Occipital lobe (tissue), 2 donors: Measurements from ENCODE around the gene CNTNAP2. TPM values are rescaled to one million over a fixed set of nuclear protein-coding genes. Genes with fewer than 3 reads are reported as not detected.

Source experiments
- DNase-seq: peaks from one replicate; lab custom pipeline; 2025; lab: John Stamatoyannopoulos, UW
- total RNA-seq: library from RNA; depleted of rRNA; stranded (reverse); fragments of >200 nt; gene quantifications from one replicate; pipeline ENCODE4 v1.2.3, GENCODE V29; 2014

The CNTNAP2 gene
- total RNA-seq, 1 donor from 2014 or later = 37.3 TPM

DNA sequence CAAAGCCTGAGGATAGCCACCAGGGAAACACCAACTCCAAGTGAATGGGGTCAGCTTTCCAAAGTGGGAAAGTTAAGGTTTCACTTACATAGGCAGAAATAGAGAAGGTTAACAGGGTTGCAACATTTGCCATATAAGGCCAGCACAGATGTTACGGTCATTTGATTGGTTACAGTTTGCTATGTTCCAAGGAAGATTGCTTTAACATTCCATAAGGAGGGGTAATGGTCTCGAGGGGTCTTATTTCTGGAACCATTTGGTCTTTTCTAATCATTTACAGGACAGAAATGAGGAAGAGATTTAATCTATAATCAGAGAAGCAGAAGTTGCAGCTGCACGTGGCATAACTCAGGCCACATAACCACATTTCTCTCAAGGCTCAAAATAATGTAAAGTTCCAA lies 1794.6 kb downstream of the CNTNAP2 start:
- no peak for DNase-seq

- no peak for DNase-seq
These were observed 1795.7 kb downstream of the CNTNAP2 start for GRCh38 chr7:147912291-147912690.

DNA sequence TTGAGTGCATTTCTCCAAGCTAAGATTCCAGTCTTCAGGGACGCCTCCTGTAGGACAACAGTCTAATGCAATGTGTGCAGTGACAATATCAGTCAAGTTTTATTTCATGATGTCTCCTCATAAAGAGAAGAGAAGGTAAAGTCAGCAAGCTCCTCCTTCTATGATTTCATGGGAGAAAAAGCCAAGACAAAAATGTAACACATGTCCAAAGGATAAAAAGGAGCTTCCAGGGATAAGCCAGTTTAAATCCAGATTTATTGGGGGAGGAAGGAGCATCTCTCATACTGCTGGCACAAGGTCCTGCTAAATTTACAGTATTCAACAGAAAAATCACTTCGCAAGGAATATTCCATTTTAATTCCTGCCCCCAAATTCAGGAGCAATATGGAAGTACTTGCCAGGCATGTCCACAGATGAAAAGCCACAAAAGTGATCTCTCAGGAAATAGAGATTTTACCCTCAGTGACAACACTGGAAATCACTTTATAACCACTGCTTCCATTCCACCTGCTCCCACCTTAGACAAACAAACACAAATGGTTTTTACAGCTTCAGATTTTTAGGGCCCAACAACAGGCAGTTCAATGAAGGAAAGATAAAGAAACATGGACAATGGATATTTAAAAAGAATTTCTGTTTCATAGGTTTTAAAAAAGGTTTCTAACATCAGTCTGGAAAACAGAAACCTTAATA lies 1796.5 kb downstream of the CNTNAP2 start:
- DNase-seq = no peak

- DNase-seq = no peak
These were observed 1799.2 kb downstream of the CNTNAP2 start for GRCh38 chr7:147915781-147916180.

DNA sequence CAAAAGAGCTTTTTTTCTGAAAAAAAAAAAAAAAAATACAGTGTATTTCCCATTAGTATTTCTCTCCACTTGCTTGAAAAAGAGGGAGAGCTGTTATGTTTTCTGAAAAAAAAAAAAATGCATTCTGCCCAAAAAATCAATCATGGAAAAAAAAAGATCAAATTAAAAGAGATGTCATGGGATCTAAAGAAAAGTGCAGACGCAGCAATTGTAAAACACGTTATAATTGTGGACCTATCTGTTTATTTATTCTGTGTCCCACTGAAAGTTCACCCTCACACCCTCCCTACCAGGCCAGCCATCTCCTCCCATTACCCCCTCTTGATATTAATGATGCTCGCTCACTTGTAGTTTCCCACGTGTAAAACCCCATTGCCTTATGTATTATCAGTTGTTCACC lies 1800.0 kb downstream of the CNTNAP2 start:
- DNase-seq = no peak

DNA sequence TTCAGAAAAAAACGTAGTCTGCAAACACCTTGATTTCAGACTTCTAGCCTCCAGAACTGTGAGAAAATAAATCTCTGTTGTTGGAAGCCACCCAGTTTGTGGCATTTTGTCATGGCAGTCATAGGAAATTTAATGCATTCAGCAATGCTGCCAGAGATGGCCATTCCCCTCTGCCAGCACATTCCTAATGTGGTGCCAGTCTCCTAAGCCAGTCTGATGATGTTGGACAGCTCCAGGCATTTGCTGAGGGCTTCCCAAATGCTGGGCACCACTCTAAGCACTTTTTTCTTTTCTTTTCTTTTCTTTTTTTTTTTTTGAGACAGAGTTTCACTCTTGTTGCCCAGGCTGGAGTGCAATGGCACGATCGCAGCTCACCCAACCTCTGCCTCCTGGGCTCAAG lies 1807.2 kb downstream of the CNTNAP2 start:
- no peak for DNase-seq

DNA sequence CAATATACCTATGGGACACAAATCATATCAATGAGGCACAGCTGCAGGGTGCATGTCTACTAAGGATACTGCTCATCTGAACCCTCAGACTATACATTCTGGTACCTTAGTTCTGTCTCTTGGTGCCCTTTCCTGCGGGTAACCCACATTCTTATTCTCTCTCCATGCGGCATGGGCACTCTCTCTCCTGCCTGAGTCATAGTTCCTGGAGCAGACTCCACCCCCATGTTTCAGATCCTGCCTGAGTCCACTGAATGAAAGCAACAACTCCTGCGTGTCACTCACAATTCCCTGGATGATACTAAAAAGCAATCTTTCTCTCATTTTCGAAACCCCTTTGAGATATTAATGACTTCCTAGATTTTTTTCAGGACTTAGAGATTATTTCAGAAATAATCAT lies 1820.8 kb downstream of the CNTNAP2 start:
- no peak for DNase-seq

DNA sequence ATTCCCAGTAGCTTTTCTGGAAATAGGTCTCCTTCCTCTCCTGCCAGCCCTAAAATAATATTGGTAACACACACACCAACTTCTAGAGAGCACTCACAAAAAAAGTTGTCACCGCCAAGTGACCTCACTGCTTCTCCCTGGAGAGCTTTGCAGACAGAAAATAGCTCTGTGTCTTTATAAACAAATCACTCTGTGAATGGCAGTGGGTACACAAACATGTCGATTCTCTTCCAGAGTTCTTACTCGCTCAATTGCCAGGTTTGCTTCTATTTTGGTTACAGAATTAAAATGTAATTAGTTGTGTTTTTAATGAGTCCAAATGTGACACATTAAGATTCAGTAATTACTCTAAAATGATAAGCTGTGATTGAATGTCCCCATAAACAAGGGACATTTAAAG lies 1824.8 kb downstream of the CNTNAP2 start:
- DNase-seq = no peak

DNA sequence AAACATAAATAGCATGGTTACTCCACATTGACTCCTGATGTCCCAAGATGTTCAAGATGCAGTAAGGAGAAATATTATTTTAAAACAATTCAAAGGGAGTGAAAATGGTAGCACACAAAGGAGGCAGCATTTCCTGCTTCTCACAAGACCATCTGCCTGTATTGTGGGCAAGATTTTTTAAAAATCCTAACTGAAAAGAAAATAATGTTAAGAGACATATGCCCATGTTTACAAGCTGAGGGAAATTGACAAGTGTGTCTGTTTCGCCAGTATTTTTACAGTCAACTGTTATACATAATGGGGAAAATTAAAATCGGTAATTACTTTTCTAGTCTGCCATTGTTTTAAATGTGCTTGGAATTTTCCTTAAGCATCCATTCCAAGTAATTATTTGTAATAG lies 1827.7 kb downstream of the CNTNAP2 start:
- DNase-seq = no peak

- DNase-seq = no peak
These were observed 1836.3 kb downstream of the CNTNAP2 start for GRCh38 chr7:147952918-147953317.

GRCh38 chr7:147968046-147968610 lies 1851.5 kb downstream of the CNTNAP2 start:
- DNase-seq = no peak

DNA sequence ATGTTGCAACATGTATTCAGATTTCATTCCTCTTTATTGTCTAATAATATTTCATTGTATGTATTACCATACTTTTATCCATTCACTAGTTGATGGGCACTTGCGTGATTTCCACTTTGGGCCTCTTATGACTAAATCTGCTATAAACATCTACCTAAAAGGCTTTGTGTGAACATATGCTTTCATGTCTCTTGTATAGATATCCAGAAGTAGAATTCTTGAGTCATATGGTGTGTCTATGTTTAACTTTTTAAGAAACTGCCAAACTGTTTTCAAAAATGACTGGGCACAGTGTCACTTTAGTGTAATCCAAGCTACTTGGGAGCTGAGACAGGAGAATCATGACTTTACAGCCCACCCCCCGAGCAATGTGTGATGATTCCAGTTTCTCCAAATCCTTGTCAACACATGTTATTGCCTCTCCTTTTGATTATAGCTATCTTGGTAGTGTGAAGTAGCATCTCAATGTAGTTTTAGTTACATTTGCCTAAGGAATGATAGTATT lies 1855.1 kb downstream of the CNTNAP2 start:
- DNase-seq = no peak

- no peak for DNase-seq
These were observed 1861.6 kb downstream of the CNTNAP2 start for GRCh38 chr7:147978201-147978600.

- DNase-seq = no peak
These were observed 1862.0 kb downstream of the CNTNAP2 start for GRCh38 chr7:147978651-147979050.

- DNase-seq = no peak
These were observed 1864.5 kb downstream of the CNTNAP2 start for GRCh38 chr7:147980826-147981813.

DNA sequence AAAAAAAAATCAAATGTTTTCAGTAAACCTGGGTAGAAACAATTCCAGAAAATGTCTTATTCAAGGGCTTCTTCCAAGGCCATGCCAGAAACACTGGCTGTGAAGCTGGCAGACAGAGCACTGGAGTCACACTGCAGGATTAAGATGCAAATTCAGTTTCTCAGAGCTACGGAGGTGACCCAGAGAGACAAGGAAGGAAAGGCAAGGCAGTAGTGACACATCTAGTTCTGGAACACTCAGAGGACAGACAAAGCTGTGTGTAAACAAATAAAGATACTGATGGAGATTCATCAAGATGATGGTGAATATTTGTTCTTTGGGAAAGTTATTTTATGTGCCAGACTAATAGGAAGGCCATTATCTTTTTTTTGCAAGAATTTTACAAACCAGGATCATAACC lies 1865.7 kb downstream of the CNTNAP2 start:
- DNase-seq = no peak

DNA sequence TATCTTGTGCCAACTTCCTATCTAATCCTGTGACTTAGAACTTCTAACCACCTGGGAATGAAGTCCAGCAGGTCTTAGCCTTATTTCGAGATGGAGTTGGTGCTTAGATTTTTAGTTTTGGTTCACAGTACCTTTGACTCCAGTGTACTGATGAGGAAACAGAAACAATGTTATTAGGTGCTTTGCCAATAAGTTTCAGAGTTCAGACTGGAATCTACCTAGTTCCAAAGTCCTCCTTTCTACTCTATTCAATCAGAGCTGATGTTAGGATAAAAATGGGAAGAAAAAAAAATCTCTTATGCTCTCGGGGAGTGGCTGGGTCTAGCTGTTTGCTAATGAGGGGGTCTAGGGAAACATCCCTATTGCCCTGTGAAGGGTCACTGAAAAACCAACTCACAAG lies 1867.7 kb downstream of the CNTNAP2 start:
- no peak for DNase-seq

DNA sequence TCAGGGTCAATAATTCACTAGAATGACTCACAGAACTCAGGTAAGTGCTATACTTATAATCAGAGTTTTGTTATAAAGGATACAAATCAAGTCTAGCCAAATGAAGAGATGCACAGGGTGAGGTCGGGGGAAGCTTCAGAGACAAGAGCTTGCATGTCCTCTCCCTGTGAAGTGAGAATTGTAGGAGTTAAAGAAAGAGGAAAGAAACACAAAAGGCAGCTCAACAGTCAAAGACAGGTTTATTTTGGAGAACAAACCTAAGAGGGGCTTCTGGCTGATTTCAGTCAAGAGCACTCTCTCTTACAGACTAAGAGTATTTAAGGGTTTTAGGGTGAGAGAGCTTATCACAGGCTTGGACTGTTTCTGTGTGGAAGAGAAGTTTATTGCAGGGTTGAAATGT lies 1873.5 kb downstream of the CNTNAP2 start:
- DNase-seq = no peak

DNA sequence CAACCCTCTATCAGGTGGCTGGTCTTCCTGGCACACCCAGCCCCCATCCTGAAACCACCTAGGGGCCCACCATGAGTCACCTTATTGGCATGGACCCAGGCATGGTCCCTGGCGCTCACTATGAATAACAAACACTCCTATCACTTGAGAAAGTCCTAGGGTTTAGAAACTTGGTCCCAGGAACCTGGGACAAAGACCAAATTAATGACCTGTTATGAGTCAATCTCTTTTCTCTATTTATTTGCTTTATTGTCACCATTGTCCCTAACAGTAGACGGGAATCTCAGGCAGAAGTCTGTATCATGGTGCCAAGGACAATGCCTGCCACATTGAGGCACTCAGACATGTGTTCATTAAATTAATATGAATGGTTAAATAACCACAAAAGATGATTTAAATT lies 1874.3 kb downstream of the CNTNAP2 start:
- DNase-seq = no peak

GRCh38 chr7:147992698-147993097 lies 1876.1 kb downstream of the CNTNAP2 start:
- no peak for DNase-seq

DNA sequence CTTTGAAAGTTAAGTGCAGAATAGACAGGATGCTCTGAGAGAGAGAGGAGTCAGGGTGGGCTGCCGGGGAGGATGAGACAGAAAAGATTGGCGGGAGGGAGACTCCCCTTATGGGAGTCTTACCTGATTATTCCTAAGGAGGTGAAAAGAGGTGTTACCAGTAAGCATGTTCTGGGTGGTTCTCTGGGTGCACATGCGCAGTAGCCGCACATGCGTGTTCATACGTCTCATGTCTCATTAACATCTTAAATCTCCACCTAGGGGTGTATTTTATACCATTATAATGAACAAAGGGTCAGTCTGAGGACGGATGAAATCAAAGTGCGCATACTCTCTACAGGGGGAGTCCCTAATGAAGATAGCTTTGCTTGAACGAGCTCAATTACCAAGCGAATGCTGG lies 1881.0 kb downstream of the CNTNAP2 start:
- no peak for DNase-seq

GRCh38 chr7:147999962-148000361 lies 1883.4 kb downstream of the CNTNAP2 start:
- DNase-seq = no peak
